HG03103 (cell line): Measurements from ENCODE around the gene RABGAP1L.
A peak's percentile ranks its signal among the peaks of the same experiment; 100 is the strongest.

Experiments used
- ATAC-seq: cut with Tn5 transposase; IDR thresholded peaks from one replicate; pipeline ENCODE4 v1.9.1; 2021; ENCODE audit warnings: low read depth; ENCODE audit not compliant: unreplicated experiment

The RABGAP1L gene

DNA sequence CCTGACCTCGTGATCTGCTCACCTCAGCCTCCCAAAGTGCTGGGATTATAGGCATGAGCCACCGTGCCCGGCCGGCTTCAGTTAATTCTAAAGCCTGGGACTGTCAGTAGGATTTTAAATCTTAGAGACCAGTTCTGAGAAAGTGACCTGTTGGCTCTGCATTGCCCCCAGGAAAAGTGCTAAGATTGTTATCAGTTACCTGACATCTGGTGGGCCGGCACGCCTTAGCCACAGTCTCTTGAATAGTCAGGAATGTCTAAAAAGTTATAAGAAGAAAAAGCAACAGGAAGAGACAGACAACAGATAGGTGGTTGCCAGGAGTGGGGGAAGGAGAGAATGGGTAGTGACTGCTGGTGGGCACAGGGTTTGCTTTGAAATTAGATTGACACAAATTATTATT is 35.1 kb downstream of the RABGAP1L start:
- no peak for ATAC-seq

DNA sequence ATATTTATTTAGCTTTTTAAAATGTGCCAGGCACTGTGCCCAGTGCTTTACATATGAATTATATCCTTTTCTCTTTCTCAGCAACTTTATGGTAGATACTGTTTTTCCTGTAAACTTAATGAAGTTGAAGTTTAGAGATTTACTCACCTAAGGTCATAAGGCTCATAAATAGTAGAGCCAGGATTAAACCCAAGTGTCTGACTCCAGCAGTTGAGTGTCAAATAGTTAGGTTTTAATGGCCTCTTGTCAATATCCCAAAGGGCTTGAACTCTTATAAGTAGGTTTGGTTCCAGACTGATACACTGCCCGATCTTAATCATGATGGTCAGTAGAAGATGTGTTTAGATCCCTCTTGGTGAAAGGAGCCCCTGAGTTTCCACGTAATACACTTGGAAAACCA is 37.8 kb downstream of the RABGAP1L start:
- ATAC-seq: no peak

DNA sequence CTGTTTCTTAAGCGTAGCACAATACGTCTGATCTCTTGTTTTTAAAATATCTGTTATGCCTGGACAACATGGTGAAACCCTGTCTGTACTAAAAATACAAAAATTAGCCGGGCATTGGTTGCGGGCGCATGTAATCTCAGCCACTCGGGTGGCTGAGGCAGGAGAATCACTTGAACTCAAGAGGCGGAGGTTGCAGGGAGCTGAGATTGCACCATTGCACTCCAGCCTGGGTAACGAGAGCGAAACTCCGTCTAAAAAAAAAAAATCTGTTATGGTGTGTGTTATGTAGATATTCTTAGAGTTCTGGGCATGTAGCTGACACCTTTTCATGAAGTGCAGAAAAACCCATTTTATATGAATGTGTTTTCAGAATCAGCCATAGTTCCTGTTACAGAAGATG is 38.2 kb downstream of the RABGAP1L start:
- ATAC-seq: no peak

DNA sequence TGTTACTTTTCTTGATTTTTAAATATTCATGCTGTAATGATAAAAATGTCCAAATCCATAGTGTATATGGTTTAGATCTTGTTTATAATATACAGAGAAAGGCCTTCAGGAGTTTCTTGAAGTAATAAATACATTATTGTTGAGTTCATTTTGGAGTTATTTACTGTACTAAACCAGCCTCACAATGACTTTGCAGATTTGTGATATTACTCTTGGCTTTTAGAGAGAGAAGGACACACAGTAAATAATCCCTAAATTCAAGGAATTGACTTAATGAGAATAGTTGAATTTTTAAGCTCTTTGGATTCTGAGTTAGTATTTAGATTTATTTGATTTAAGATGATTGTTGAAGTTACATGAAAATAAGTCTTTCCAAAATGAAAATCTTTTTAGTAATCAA is 38.9 kb downstream of the RABGAP1L start:
- no peak for ATAC-seq

DNA sequence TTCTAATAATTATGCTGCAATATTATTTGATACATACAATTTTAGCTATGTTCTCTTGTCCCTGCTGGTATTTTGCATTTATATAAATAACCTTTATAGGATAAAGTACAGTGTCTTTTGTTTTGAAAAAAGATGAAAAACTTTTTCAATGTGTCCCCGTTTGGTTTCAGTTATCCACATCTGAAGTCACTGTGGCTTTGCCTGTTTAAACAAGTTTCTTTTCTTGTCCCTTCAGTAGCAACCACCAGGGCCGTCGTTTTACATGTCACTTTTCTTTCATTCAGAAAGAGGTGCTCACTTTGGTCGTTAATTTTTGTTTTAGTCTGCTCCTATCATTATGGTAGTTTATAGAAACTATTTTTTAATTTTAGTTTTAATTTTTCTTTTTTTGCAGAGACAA is 41.4 kb downstream of the RABGAP1L start:
- ATAC-seq: no peak

DNA sequence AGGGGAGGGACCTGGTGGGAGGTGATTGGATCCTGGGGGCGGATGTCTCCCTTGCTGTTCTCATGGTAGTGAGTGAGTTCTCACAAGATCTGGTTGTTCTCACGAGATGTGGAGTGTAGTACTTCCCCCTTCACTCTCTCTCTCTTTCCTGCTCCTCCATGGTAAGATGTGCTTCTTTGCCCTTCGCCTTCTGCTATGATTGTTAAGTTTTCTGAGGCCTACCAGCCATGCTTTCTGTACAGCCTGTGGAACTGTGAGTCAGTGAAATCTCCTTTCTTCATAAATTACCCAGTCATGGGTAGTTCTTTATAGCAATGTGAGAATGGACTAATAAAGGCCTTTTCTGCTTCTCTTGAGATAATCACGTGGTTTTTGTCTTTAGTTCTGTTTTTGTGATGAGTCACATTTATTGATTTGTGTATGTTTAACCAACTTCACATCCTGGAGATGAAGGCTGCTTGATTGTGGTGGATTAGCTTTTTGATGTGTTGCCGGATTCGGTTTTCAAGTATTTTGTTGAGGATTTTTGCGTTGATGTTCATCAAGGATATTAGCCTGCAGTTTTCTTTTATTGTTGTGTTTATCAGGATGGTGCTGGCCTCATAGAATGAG is 45.5 kb downstream of the RABGAP1L start:
- ATAC-seq: no peak

DNA sequence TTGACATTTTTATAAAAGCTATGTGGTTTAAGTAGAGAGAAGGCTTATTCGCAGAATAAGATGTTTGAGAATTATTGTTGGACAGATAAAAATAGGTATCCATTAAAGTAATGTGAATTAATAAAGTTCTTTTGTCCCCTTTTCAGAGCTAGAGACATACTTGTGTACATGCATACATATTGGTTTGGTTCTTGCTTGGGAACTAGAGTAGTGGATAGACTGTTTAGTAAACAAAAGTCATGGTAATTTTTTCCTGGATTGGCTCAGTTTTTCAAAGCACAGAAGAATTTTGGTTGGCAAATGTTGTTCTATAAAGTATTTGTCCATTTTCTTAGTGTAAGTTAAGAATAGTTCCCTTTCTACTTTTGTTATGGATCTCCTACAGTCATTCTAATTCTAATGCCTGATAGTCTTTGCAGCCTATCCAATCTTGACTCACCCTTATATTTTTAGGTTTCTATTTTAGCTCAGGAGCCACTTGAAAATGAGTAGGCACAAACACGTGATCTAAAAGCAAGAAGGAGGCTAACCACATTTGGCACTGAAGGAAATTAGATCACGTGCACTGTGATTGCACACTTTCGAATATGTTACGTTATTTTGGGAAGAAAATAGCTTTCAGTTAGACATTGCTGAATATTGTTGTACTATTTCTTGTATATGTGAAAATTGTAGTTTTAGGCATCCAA is 47.0 kb downstream of the RABGAP1L start:
- no peak for ATAC-seq

DNA sequence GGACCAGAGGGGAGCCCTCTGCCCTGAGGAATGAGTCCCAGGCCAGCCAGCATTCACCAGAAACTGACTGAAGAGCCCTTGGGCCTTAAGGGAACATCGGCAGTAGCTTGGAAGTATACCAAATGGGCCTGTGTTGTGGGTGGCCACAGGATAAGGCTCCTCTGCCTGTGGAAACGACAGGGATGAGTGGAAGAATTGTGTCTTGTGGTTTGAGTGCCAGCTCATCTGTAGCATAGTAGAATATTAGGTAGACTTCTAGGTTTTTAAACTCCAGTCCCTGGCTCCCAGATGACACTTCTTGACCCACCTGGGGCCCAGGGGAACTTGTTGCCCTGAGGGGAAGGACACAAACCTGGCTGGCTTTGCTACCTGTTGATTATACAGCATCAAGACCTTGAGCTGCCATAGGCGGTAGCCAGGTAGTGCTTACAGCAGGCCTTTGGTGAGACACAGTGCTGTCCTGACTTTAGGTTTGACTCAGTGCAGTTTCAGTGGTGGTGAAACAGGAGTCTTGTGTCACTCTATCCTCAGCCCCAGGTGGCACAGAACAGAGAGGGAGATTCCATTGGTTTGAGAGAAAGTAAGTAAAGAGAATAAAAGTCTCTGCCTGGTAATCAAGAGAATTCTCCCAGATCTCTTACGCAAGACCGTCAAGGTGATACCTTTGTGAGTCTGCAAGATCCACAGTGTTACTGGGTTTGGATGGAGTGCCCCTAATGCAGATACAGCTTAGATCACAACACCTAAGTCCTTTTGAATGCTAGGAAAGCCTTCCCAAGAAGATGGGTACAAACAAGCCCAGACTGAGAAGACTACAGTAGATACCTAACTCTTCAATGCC is 50.2 kb downstream of the RABGAP1L start:
- ATAC-seq: peak; percentile 84

DNA sequence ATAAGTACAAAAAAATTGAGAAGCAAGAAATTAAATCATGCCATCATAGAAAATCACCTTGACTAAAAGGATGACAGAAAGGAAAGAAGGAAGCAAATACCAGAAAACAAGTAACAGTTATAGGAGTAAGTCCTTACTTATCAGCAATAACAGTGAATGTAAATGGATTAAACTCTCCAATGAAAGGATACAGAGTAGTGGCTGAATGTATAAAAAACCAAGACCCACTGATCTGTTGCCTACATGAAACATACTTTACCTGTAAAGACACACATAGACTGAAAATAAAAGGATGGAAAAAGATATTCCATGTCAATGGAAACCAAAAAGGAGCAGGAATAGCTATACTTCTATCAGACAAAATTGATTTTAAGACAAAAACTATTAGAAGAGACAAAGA is 52.2 kb downstream of the RABGAP1L start:
- no peak for ATAC-seq

DNA sequence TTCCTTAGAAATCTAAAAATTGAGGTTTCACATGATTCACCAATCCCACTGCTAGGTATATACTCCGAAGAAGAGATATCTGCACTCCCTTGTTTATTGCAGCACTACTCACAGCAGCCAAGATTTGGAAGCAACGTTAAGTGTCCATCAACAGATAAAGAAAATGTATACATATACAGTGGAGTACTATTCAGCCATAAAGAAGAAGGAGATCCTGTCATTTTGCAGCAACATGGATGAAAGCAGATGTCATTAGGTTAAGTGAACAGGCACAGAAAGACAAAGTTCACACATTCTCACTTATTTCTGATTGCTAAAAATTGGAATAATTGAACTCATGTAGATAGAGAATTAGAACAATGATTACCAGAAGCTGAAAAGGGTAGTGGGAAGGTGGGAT is 56.4 kb downstream of the RABGAP1L start:
- ATAC-seq: no peak

DNA sequence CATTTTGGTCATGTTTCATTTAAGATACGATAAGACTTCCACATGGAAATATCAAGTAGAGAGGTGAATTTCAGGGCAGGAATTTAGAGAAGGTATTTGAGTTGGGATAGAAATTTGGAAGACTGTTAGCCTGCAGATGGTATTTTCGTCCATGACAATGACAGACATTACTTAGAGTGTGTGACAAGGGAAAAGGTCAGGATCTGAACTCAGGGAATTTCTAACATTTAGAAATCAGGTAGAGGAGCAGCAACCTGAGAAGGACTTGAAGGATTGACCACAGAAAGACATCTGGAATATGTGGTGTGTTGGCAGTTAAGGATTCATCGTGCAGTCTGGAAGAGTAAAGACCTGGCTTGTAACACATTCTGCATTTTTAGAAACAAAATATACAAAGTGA is 57.9 kb downstream of the RABGAP1L start:
- no peak for ATAC-seq

DNA sequence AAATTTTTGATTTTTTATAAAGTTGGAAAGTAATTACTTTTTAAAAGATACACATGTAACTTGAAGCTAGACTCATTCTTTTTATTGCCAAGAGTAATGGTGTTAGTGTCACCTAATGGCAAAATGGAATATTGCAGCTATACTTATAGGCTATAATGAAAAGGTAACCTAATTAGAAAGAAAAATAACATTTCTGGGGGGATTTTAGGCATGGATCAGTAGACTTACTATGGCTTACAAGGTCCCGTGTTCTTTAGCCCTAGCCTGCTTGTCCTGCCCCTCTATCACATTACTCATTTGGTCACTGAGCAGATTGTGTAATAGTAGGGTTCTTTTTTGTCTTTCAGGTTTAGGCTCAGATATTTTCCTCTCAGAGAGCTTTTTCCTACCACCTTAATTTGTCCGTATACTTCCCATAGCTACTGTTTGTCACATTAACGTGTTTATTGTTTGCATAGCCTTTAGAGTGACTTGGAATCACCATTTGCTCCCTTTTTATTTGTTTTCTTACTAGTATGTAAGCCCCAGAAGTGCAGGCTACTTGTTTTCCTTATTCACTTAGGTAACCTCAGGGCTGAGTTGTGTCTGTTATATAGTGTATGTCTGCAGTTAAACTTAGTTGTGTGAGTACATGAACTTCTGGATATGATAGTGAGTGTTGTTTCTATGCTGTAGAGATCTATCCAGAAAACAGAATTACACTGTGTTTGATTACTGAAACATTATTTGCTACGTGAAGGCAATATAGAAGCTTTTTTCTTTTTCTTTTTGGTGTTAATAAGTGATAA is 58.7 kb downstream of the RABGAP1L start:
- peak; percentile 51 for ATAC-seq

DNA sequence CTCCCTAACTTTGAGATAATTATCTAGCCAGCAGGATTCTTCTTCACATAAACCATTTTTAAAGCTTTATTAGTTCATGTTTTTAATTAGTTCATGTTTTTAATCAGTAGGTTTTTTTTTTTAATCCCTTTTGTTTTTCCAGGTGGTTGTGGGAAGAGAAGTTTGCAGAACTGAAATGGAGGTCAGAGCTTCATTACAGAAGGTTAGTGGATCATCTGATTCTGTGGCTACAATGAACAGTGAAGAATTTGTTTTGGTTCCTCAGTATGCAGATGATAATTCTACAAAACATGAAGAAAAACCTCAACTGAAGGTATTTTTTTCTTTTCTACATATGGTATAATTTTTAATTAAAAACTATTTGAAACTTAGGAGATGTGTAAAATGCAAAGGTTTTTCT is 59.7 kb downstream of the RABGAP1L start:
- no peak for ATAC-seq

DNA sequence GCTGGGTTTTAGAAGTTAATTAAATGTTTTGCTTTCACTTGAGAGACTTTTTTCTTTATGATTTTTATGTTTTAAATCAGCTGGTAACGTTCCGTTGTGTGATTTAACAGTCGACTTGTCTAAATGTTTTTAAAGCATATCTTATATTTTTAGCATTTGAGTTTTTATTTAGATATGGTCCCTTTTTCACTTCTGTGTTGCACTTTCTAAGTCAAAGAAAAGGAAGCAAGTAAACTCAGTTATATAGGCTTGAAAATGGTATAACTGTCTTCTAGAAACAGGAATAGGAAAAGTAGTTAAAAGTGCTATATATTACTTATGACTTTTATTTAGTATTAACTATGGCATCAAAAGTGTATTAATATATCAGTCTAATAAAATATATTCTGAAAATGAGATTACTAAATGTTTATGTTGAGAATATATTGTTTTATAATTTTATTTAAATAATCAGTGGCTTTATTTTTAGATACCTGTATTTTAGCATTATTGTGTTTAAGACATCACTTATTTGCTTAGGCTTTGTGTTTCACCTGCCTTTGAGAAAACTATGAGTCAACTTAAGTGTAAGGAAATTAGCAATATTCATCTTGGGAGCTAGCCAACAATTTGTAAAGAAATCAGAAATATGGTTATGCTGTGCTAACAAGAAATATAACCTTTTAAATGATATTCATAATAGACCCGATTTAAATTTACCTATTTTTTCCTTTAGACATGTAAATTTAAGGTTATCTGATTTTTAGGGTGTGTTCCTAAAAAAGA is 60.5 kb downstream of the RABGAP1L start:
- ATAC-seq: no peak

DNA sequence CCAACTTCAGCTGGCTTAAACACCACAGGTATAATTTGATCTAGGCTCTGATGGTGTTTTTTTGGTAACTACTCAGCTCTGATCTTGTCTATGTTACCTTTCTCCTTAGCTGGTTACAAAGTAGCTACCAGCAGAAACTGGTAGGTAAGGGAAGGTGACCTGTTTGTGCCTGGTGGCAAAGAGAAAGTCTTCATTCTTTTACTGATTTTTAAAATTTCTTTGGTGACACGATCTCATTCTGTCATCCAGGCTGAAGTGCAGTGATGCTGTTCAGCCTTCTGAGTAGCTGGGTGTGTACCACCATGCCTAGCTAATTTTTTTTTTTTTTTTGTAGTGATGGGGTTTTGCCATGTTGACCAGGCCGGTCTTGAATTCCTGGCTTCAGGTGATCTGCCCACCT is 62.4 kb downstream of the RABGAP1L start:
- no peak for ATAC-seq

DNA sequence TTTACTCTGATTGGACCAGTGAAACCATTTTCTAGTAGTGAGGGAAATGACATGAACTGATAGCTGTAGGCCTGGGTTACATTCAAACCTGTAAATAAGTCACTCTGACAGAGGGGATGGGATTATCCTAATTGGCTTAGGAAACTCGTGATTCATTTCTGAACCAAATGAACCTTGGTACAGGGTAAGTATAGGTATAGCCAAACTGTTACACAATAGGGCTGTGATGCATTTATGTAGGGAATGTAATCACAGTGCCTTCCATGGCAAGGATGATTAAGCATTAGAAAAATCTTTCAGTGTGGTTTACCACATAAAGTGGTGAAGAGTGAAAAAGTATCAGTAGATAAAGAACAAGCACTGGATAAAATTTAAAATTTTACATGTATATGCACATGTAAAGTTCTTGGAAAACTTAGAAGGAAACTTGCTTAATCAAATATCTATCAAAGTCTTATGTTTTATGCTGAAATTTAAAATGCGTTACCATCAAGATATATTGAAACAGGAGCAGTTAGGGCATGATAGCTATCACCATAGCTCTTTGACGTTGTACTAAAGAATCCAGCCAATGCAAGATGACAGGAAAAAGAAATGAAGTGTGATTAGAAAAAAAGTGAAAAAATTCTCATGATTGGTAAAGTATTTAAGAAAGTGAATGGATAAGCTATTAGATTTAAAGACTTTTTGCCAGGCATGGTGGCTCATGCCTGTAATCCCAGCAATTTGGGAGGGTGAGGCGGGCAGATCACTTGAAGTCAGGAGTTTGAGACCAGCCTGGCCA is 63.0 kb downstream of the RABGAP1L start:
- ATAC-seq: no peak

DNA sequence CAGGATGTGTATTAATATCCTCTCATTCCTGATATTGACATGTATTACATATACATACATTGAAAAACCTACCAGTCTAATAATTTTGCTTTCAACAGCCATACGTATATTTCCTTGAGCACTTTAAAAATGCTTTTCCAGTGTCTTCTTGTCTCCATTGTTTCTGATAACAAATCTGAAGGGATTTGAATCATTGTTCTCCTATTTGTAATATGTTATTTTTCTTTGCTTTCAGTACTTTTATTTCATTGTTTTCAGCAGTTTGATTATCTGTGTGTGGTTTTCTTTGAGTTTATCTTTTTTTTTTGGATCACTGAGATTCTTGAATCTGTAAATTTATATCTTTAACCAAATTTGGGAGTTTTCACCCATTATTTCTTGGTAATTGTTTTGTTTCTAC is 65.3 kb downstream of the RABGAP1L start:
- ATAC-seq: no peak

DNA sequence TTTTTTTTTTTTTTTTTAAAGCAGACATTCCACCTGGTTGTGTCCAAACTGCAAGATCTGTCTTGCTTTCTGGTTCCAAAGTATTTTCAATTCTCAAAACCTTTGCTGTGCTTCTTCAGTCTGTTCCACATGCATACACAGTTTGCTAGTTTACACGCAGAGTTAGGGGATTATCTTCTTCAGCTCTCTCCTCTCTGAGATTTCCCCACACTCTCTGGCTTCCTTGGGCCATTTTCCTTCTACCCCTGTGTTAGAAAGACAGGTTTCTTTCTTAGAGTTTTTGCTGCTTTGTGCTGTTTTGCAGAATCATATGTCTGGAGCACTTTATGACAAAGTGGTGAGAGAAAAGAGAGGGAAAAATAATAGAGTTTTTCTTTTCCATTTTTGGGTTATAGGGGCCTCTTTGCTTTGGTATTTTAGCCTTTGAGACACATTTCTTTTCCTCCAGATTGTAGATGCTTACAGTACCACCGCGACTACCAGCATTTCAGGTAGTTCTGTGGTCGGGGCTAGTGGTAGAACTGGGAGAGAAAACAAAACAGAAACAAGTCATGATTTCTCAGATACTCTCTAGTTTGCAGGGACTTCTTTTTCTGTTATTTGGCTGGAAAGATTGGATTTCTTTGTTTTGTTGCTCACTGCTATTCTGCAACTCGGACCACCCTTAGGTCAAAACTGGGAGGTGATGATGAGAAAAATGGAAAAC is 66.3 kb downstream of the RABGAP1L start:
- peak; percentile 81 for ATAC-seq

DNA sequence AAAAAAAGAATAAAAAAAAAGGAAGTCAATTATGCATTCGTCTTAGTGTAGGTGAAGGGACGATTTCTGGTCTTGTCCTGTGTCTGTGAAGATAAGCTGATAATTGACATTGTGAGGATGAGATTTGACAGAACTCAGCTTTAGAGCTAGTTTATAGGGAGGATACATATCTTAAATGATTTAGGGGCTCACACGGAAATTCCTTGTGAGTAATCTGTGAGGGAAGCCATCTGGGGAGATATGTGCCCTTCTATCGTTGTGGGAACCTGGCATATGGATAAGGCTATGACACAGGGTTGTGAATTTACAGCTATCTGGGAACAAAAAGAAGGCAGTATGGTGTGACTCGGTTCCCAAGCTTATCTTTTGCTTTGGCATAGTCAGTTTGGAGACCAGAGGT is 71.1 kb downstream of the RABGAP1L start:
- ATAC-seq: no peak
